ENCODE measurements around the gene TMEM9. TPM values are rescaled to one million over a fixed set of nuclear protein-coding genes. Genes with fewer than 3 reads are reported as not detected.

TMEM9 gene
- total and polyA plus RNA-seq, 2 of the 8 experiments (the other 6 are each of a cell fraction or from before 2014, with no cell fraction given): 79.9 to 181 TPM

DNA sequence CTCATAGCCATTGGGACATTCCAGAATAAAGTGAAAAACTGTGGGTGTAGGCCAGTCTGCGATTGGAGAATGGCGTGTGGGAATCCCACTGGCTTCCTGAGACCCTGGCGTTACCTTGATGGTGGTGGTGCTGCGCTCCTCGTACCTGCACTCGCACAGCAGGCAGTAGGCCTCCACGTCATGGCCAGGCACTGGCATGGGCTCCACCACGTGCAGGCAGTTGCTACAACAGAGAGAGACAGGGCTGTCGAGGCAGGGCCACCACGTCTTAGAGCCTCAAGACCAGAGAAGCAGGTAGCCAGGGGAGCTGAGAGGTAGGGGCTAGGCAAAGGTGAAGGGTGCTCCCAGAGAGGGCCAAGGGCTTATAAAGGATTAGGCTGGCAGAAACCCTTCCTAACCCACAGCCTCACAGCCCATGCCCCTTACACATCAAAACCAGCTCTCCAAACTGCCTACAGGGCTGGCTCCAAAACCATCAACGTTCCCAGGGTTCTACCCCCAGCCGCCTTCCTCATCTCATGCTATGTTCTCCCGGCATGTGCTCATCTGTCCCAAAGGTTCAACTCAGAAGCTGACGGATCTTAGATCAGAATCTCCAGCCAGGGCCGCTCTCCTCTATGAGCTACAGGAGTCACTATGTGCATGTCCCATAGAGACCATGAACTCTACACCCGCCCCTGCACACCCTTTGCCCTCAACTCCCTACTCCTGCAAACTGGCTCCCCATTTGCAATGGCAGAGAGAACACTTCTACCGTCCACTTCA, 7.5 kb downstream of the TMEM9 start (continued):
- TF ChIP-seq ATF3 (IDR thresholded peaks at IDR 0.05; ENCODE audit: insufficient read depth, low read depth, low read length) (no peak), RAD21 (IDR thresholded peaks at IDR 0.05 in 1 of 2, conservative IDR thresholded peaks at IDR 0.05 in 1 of 2; ENCODE audit: low read depth in 2 of 2, low read length in 2 of 2) (no peak), TCF12 (IDR thresholded peaks at IDR 0.05; ENCODE audit: low read depth, low read length) (no peak), SP4 (IDR thresholded peaks at IDR 0.05; ENCODE audit: low read length) (no peak), BRCA1 (IDR thresholded peaks at IDR 0.05; ENCODE audit: low read depth, low read length) (no peak), SRF (IDR thresholded peaks at IDR 0.05; ENCODE audit: low read depth, low read length) (no peak), KDM5A (IDR thresholded peaks at IDR 0.05; ENCODE audit: low read length) (no peak), CHD2 (IDR thresholded peaks at IDR 0.05; ENCODE audit: low read length) (no peak), TAF7 (optimal IDR thresholded peaks at IDR 0.05; ENCODE audit: borderline replicate concordance, low read depth, low read length) (no peak)
